Upper lobe of left lung (tissue), 6 donors: ENCODE data around the gene SDK1. TPM values are rescaled to one million over a fixed set of nuclear protein-coding genes. Genes with fewer than 3 reads are reported as not detected.

Source experiments
- ATAC-seq, 2 donors: fragments of 200-7000 bp; cut with Tn5 transposase; one replicate each; pipeline ENCODE4 v1.9.1; 2022; ENCODE audit warnings: mild to moderate bottlenecking in 2 of 2, moderate library complexity in 2 of 2; ENCODE audit not compliant: low FRiP score in 2 of 2
- DNase-seq, 2 donors: peaks; one replicate each; pipeline ENCODE4 v3.0.0-alpha.2; 2019 to 2020
- H3K27ac ChIP-seq, 4 donors: fragments of 200-600 bp; sonication (generic); one replicate each; pipeline ENCODE4 v1.5.1; 2016 to 2019
- H3K27me3 ChIP-seq, 4 donors: fragments of 200-600 bp; sonication (generic); one replicate each; pipeline ENCODE4 v1.5.1; 2017 to 2019
- H3K36me3 ChIP-seq, 4 donors: fragments of 200-600 bp; sonication (generic); one replicate each; pipeline ENCODE4 v1.5.1; 2016 to 2019
- H3K4me1 ChIP-seq, 4 donors: fragments of 200-600 bp; sonication (generic); one replicate each; pipeline ENCODE4 v1.5.1; 2018 to 2019
- H3K4me3 ChIP-seq, 4 donors: fragments of 200-600 bp; sonication (generic); one replicate each; pipeline ENCODE4 v1.5.1; 2017 to 2019; ENCODE audit warnings: mild to moderate bottlenecking in 2 of 4, moderate library complexity in 1 of 4
- H3K9me3 ChIP-seq, 4 donors: fragments of 200-600 bp; sonication (generic); one replicate each; pipeline ENCODE4 v1.5.1; 2018 to 2019
- EP300 ChIP-seq, 4 donors: sonication (generic); formaldehyde crosslinking; IDR thresholded peaks; one replicate each; pipeline ENCODE4 v1.5.1; 2017; ENCODE audit warnings: antibody characterized with exemption in 4 of 4, control low read depth in 2 of 4
- POLR2A ChIP-seq, 4 donors: fragments of 450-650 bp; IDR thresholded peaks; one replicate each; pipeline ENCODE4 v1.5.1; 2016 to 2017; ENCODE audit warnings: antibody characterized with exemption in 4 of 4, mild to moderate bottlenecking in 2 of 4
- POLR2AphosphoS5 ChIP-seq, 2 donors: sonication (generic); formaldehyde crosslinking; IDR thresholded peaks; one replicate each; pipeline ENCODE4 v1.5.1; 2017; ENCODE audit warnings: antibody characterized with exemption in 2 of 2
- WGBS, 2 donors: methylation state at CpG; one replicate each; pipeline ENCODE4 v1.1.5; 2017 to 2018; 5-methylcytosine and 5-hydroxymethylcytosine counted together
- total RNA-seq, 6 donors: library from RNA; depleted of rRNA in 4 of 6; stranded (reverse); fragments of >200 nt in 4 of 6; gene quantifications; one replicate each; pipeline versions ENCODE4 v1.1.0 to v1.2.1, GENCODE V29; 2016 to 2021
- TF ChIP-seq, protein P1 (sequence below), 6 experiments: fragments of 450-650 bp in 4 of 6; fragments of 200-600 bp in 2 of 6; sonication (generic) in 2 of 6; IDR thresholded peaks; one replicate each; pipeline ENCODE4 v1.5.1; 2016 to 2019; ENCODE audit warnings: antibody characterized with exemption in 6 of 6
- donor health status: DM: no; HTN: no; CAD: no; lungs with moderate emphysema.
- donor health status: DM: no; HTN: yes; CAD: no; lungs with severe emphysema.

The SDK1 gene, protein sequence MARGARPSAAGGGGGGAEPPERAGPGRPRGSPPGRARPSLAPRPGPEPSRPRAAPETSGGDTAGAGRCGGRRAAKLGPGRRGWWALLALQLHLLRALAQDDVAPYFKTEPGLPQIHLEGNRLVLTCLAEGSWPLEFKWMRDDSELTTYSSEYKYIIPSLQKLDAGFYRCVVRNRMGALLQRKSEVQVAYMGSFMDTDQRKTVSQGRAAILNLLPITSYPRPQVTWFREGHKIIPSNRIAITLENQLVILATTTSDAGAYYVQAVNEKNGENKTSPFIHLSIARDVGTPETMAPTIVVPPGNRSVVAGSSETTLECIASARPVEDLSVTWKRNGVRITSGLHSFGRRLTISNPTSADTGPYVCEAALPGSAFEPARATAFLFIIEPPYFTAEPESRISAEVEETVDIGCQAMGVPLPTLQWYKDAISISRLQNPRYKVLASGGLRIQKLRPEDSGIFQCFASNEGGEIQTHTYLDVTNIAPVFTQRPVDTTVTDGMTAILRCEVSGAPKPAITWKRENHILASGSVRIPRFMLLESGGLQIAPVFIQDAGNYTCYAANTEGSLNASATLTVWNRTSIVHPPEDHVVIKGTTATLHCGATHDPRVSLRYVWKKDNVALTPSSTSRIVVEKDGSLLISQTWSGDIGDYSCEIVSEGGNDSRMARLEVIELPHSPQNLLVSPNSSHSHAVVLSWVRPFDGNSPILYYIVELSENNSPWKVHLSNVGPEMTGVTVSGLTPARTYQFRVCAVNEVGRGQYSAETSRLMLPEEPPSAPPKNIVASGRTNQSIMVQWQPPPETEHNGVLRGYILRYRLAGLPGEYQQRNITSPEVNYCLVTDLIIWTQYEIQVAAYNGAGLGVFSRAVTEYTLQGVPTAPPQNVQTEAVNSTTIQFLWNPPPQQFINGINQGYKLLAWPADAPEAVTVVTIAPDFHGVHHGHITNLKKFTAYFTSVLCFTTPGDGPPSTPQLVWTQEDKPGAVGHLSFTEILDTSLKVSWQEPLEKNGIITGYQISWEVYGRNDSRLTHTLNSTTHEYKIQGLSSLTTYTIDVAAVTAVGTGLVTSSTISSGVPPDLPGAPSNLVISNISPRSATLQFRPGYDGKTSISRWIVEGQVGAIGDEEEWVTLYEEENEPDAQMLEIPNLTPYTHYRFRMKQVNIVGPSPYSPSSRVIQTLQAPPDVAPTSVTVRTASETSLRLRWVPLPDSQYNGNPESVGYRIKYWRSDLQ (N-terminal part only)
- total RNA-seq = 10 to 100 TPM in 4 of 6 donors, 1 to 10 TPM in 2; 9.3 to 90.1 (median 11.8) TPM

DNA sequence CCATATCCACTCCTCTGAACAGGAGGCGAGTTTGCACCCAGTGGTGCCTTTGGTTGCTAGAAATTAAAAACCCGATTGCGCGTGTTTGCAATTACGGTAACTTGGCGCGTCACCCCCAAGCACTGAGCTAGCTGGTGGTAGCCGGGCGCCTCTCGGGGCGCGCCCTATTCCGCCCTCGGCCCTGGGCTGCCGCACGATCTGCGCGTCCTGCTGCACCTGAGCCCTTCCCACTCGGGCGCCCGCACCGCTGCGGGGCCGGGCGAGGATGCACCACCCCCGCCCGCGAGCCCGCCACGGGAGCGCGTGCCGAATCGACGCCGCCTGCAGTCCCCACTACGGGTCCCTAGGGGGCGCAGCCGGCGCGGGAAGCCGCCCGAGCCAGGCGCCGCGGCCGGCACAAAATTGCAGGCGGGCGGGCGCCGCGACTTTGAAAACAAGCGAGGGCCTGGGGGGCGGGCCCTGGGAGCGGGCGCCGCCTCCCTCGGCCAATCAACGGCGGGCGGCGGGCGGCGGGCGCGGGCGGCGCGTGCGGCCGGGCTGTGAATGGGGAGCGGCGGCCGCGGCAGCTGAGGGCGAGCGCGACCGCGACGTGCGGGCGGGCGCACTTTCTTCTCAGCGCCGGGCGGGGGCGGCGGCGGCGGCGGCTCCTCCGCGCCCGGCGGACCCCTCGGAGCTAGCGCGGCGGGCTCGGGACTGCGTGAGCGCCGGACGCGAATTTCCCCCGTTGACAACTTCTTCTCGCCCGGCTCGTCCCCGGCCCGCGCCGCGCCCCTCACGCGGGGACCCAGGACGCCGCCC lies at the start of gene SDK1:
TSS of gene SDK1 (plus strand) at position 602 of the 798 bp plus-strand sequence. CDS start 335 bp downstream, outside the sequence.
- no peak for TF ChIP-seq EP300 (IDR thresholded peaks at IDR 0.05)
- TF ChIP-seq, protein P1, sequence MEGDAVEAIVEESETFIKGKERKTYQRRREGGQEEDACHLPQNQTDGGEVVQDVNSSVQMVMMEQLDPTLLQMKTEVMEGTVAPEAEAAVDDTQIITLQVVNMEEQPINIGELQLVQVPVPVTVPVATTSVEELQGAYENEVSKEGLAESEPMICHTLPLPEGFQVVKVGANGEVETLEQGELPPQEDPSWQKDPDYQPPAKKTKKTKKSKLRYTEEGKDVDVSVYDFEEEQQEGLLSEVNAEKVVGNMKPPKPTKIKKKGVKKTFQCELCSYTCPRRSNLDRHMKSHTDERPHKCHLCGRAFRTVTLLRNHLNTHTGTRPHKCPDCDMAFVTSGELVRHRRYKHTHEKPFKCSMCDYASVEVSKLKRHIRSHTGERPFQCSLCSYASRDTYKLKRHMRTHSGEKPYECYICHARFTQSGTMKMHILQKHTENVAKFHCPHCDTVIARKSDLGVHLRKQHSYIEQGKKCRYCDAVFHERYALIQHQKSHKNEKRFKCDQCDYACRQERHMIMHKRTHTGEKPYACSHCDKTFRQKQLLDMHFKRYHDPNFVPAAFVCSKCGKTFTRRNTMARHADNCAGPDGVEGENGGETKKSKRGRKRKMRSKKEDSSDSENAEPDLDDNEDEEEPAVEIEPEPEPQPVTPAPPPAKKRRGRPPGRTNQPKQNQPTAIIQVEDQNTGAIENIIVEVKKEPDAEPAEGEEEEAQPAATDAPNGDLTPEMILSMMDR (IDR thresholded peaks at IDR 0.05) = peak; percentile 95 to 99 (median 98)
- peak in 1 of 2 donors; percentile 4 for TF ChIP-seq POLR2AphosphoS5 (IDR thresholded peaks at IDR 0.05)
- peak in 1 of 4 donors; percentile 33 for TF ChIP-seq POLR2A (IDR thresholded peaks at IDR 0.05)
- peak; percentile 94 to 95 for ATAC-seq
- Histone ChIP-seq H3K27ac (peak within 1 kb of the TSS in 3 of 4 donors; percentile 28 to 75 (median 52)), H3K27me3 (peaks cover 0 to 4% (median 0%) of the 10 kb centered on the region in 4 donors), H3K36me3 (no peaks in the 10 kb centered on the region), H3K4me3 (peak within 1 kb of the TSS; percentile 21 to 70 (median 64)), H3K9me3 (no peaks in the 10 kb centered on the region), H3K4me1 (peaks cover 8 to 22% (median 14%) of the 10 kb centered on the region in 4 donors)
- WGBS, 2 donors = 1 to 3% methylated on average over 14 to 66 of the region's 119 CpGs
- DNase-seq = peak; percentile 90 to 99

DNA sequence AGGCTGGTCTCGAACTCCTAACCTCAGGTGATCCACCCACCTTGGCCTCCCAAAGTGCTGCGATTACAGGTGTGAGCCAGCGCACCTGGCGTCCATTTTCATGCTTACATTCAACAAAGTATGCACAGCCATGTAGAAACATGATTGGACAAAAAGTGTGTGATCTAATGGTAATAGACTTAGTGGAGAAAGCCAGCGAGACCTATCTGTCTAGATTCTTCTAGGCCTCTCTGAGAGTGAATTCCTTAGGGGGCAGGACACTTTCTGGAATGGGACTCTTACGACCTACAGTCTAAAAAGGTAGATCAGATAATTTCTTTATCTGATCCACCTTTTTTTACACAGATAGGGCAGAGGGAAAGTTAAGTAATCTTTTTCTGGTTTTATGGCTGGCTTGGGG lies 46.3 kb upstream of the SDK1 start:
- TF ChIP-seq EP300 (IDR thresholded peaks at IDR 0.05) (no peak), POLR2A (IDR thresholded peaks at IDR 0.05) (no peak), POLR2AphosphoS5 (IDR thresholded peaks at IDR 0.05) (no peak)
- TF ChIP-seq, protein P1 (IDR thresholded peaks at IDR 0.05) = no peak
- no peak overlapping the region for H3K4me3 ChIP-seq
- H3K9me3 ChIP-seq = no peaks in the 10 kb centered on the region
- WGBS, 2 donors = 86 to 87% methylated on average over 6 of the region's 6 CpGs
- H3K27me3 ChIP-seq = no peaks in the 10 kb centered on the region
- DNase-seq = no peak
- no peaks in the 10 kb centered on the region for H3K36me3 ChIP-seq
- no peak for ATAC-seq
- H3K27ac ChIP-seq = no peak overlapping the region
- no peaks in the 10 kb centered on the region for H3K4me1 ChIP-seq

DNA sequence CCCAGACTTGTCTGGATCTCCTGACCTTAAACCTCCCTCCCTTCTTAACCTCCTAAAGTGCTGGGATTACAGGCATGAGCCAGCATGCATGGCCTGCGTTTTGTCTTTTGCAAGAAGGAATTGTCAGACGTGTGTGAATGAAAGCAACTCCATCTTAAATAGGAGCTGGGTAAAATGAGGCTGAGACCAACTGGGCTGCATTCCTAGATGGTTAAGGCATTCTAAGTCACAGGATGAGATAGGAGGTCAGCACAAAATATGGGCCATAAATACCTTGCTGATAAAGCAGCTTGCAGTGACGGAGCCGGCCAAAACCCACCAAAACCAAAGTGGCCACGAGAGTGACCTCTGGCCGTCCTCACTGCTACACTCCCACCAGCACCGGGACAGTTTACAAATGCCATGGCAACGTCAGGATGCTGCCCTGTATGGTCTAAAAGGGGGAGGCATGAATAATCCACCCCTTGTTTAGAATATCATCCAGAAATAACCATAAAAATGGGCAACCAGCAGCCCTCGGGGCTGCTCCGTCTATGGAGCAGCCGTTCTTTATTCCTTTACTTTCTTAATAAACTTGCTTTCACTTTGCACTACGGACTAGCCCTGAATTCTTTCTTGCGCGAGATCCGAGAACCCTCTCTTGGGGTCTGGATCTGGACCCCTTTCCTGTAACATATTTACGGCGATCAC lies 41.2 kb upstream of the SDK1 start:
- TF ChIP-seq EP300 (IDR thresholded peaks at IDR 0.05) = no peak
- no peak for TF ChIP-seq POLR2AphosphoS5 (IDR thresholded peaks at IDR 0.05)
- TF ChIP-seq, protein P1 (IDR thresholded peaks at IDR 0.05) = no peak
- no peak for TF ChIP-seq POLR2A (IDR thresholded peaks at IDR 0.05)
- peak in 1 of 2 donors; percentile 44 for ATAC-seq
- Histone ChIP-seq H3K4me1 (no peaks in the 10 kb centered on the region), H3K4me3 (peak overlapping the region in 3 of 4 donors; percentile 20 to 32 (median 31)), H3K36me3 (no peaks in the 10 kb centered on the region), H3K9me3 (no peaks in the 10 kb centered on the region), H3K27me3 (no peaks in the 10 kb centered on the region), H3K27ac (no peak overlapping the region)
- no peak for DNase-seq
- 61 to 70% methylated on average over 17 of the region's 17 CpGs for WGBS, 2 donors
